ENCODE measurements around the gene SERHL2.
"Not testable (repeated sequence)": the region's sequence is repeated elsewhere in the genome, so short reads cannot be mapped to it uniquely, and the experiment has no call there.

The SERHL2 gene

DNA sequence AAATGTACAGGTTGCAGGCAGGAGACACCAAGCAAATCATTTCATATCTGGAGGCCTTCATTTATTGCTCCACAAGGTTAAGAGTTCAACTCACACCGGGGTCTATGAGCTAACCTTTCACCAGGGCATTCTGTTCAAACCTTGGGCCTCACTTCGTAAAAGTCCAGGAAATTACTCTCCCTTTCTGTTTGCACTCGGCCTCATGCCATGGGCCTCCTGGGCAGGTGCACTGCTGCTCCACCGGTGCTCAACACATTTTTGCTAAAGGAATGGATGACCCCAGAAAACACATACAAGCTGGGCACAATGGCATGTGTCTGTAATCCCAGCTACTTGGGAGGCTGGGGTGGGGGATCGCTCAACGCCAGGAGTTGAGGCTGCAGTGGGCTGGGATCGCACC lies 17.6 kb upstream of the SERHL2 start:
- DNase-seq = no peak

- DNase-seq = not testable (repeated sequence)
Observed at GRCh38 chr22:42536634-42537033, 17.1 kb upstream of the SERHL2 start.

GRCh38 chr22:42537199-42537831 lies 16.4 kb upstream of the SERHL2 start:
- not testable (repeated sequence) for DNase-seq

- not testable (repeated sequence) for DNase-seq
Observed at GRCh38 chr22:42539236-42539771, 14.5 kb upstream of the SERHL2 start.

GRCh38 chr22:42544686-42545085 lies 9.1 kb upstream of the SERHL2 start:
- no peak for DNase-seq

- DNase-seq = no peak
Observed at GRCh38 chr22:42547562-42547961, 6.2 kb upstream of the SERHL2 start.

DNA sequence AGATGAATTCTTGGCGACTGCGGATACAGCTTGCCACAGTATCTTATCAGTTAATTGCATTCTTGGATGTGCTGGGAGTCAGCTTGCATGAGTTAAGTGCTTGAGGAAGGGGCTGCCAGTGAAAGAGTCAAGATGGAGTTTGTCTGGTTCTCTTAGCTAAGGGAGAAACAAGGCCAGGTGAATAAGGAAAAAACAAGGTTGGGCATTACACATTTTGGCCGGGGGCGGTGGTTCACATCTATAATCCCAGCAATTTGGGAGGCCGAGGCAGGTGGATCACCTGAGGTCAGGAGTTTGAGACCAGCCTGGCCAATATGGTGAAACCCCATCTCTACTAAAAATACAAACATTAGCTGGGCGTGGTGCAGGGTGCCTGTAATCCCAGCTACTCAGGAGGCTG lies 5.6 kb upstream of the SERHL2 start:
- not testable (repeated sequence) for DNase-seq

DNA sequence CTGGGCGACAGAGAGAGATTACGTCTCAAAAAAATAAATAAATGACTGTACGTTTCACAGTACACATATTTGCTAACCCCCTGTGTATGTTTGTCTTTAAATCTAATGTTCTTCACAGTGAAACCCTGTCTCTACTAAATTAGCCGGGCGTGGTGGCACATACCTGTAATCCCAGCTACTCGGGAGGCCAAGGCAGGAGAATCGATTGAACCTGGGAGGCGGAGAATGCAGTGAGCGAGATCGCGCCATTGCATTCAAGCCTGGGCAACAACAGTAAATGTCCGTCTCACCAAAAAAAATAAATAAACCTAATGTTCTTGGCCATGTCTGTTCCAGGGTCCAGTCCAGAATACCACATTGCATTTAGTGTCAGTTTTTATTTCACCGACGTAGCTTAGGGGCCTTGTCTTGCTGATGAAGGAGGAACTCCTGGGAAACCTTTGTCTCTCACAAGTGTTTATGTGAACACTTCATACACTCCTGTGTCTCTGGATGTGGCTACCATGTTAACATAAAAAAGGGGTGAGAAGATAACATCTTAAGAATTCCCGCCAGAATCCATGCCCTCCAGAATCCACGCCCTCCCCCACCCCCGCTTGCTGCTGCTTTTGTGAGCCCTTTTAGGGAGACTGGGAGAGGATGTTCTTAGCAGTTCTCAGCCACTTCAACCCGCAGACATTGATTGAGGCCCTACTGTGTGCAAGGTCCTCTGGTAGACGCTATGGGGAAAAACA lies 5.0 kb upstream of the SERHL2 start:
- DNase-seq = no peak

GRCh38 chr22:42549331-42550060 lies 4.3 kb upstream of the SERHL2 start:
- no peak for DNase-seq

GRCh38 chr22:42552294-42552647 lies 1.5 kb upstream of the SERHL2 start:
- not testable (repeated sequence) for DNase-seq

GRCh38 chr22:42560381-42560780 lies 6.6 kb downstream of the SERHL2 start:
- no peak for DNase-seq

GRCh38 chr22:42560781-42561180 lies 7.0 kb downstream of the SERHL2 start:
- DNase-seq = no peak

- DNase-seq = no peak
Observed at GRCh38 chr22:42561856-42562255, 8.1 kb downstream of the SERHL2 start.

DNA sequence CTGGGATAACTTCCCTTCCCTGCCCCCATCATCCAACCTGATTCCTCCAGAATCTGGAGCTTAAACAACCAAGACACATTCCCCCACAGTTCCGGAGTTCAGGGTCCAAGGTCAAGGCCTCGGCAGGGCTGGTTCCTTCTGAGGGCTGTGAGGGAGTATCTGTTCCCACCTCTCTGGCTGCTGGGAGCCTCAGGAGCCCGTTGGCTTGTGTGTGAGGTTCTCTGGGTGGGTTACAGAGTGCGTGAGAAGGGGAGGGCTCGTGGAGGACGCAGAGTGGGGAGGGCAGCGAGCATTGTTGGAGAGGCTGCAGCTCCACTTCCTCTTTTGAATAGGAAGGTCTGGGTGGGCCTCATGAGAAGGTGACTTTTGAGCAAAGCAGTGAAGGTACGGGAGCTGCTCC lies 8.5 kb downstream of the SERHL2 start:
- no peak for DNase-seq

DNA sequence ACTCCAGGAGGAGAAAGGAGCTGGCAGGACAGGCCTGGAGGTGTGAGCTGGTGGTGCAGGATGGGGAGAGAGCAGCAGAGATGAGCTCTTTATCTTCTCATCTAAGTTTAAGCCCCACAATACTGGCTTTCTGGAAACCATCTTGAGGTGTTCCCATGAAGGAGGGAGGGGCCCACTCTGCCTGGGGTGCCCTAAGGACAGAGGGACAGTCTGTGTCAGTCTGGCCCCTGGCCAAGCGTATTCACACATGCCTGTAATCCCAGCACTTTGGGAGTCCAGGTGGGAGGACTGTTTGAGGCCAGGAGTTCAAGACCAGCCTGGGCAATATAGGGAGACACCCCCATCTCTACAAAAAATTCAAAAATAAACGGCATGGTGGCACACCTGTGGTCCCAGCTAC lies 8.9 kb downstream of the SERHL2 start:
- DNase-seq = no peak

GRCh38 chr22:42563943-42564342 lies 10.2 kb downstream of the SERHL2 start:
- not testable (repeated sequence) for DNase-seq

- DNase-seq = no peak
Observed at GRCh38 chr22:42564699-42565098, 10.9 kb downstream of the SERHL2 start.

DNA sequence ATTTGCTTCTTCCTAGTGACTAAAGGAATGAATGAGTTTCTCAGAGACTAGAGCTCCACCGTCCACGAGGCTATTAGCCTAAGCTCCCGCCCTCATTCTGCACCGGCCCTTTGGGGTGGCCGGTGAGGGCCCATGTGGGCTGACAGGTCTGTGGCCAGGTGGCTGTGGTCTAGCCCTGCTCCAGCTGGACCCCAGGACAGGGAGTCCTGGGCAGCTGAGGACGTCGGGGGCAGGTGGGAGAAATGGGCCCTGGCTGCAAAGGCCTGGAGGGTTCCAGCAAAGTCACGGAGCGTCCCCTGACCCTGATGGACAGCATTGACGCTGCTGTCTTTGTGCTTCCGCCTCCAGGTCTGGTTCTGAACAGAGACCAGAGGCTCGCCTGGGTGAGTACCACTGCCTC lies 12.2 kb downstream of the SERHL2 start:
- DNase-seq = no peak

GRCh38 chr22:42567950-42568349 lies 14.2 kb downstream of the SERHL2 start:
- not testable (repeated sequence) for DNase-seq

DNA sequence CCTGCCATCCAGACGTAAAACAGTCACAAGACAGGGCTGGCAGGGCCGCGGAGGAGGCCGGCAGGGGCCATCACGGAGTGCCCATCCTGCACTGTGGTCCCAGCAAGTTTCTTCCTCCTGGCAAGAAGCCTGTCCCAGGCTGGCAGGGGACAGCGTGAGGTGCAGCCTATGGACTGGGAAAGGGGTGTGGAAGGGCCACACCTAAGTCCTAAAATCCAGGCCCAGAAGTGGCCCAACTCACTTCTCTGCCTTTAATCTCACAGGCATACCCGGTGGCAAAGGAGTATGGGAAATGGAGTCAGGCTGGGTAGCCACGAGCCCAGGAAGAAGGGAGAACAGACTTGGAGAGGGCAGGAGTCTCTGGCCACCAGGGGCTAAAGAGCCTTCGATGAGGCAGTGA lies 16.8 kb downstream of the SERHL2 start:
- not testable (repeated sequence) for DNase-seq

DNA sequence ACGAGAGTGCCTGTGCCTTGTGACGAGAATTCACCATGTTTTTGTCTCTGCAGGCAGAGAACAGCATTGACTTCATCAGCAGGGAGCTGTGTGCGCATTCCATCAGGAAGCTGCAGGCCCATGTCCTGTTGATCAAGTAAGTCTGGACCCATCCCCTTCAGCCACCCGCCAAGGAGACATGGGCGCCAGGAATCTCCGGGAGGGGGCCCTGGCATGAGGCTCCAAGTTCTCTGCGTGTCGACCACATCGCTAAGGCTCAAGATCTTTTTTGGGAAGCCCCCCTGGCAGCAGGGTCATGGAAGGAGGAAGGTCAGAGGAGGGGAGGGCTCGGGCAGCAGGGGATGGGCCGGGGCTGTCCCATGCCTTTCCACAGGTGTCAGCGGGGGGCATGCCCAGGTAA lies 17.3 kb downstream of the SERHL2 start:
- not testable (repeated sequence) for DNase-seq

DNA sequence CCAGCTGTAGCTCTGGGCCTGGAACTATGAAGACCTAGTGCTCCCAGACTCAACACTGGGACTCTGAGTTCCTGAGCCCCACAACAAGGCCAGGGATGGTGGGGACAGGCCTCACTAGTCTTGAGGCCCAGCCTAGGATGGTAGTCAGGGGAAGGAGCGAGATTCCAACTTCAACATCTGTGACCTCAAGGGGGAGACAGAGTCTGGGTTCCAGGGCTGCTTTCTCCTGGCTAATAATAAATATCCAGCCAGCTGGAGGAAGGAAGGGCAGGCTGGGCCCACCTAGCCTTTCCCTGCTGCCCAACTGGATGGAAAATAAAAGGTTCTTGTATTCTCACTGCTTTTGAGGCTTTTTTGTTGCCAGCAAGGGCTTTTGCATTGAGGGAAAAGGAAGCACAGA lies 20.3 kb downstream of the SERHL2 start:
- DNase-seq = not testable (repeated sequence)

DNA sequence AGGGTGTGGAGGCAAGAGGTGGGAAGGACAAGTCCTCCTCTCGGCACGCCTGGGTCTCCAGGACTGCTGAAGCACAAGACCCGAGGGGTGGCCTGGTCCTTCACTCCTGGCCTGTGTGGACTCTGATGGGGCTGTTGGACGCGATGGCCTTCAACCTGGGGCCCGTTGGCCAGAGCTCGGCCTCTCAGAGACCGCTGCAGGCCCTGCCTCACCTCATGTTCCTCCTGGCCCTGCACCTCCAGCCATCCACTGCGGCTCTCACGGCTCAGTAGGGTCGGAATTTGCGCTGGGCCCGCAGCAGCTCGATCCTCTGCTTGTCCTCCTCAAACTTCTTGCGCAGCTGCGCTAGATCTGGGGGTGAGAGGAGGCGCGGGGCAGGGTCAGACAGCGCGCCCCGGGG lies 20.7 kb downstream of the SERHL2 start:
- DNase-seq = not testable (repeated sequence)
